ENCODE results near the gene PSMD3.

PSMD3 gene

GRCh38 chr17:39955726-39956225 lies 24.8 kb upstream of the PSMD3 start:
- in situ Hi-C loops (cut with HindIII; ENCODE audit: low sequenced_read_pairs): no loop called here

GRCh38 chr17:39960524-39961041 lies 20.0 kb upstream of the PSMD3 start:
- in situ Hi-C loops (cut with HindIII; ENCODE audit: low sequenced_read_pairs): no loop called here

GRCh38 chr17:39962642-39963220 lies 17.9 kb upstream of the PSMD3 start, which contains the start of gene GSDMA:
TSS of gene GSDMA (plus strand) at chr17:39963004. CDS start at chr17:39965688, 2,684 bp downstream.
- in situ Hi-C loops (cut with HindIII; ENCODE audit: low sequenced_read_pairs): no loop called here

- in situ Hi-C loops (cut with HindIII; ENCODE audit: low sequenced_read_pairs): no loop called here
These were observed 16.8 kb upstream of the PSMD3 start for GRCh38 chr17:39963829-39964228.

- in situ Hi-C loops (cut with HindIII; ENCODE audit: low sequenced_read_pairs): no loop called here
These were observed 15.4 kb upstream of the PSMD3 start for GRCh38 chr17:39965017-39965699.

- in situ Hi-C loops (cut with HindIII; ENCODE audit: low sequenced_read_pairs): no loop called here
These were observed 13.8 kb upstream of the PSMD3 start for GRCh38 chr17:39966771-39967170.

- in situ Hi-C loops (cut with HindIII; ENCODE audit: low sequenced_read_pairs): no loop called here
These were observed 11.8 kb upstream of the PSMD3 start for GRCh38 chr17:39968761-39969160.

- in situ Hi-C loops (cut with HindIII; ENCODE audit: low sequenced_read_pairs): no loop called here
These were observed 11.2 kb upstream of the PSMD3 start for GRCh38 chr17:39969375-39969774.

GRCh38 chr17:39970157-39970692 lies 10.4 kb upstream of the PSMD3 start:
- in situ Hi-C loops (cut with HindIII; ENCODE audit: low sequenced_read_pairs): no loop called here

- in situ Hi-C loops (cut with HindIII; ENCODE audit: low sequenced_read_pairs): no loop called here
These were observed 9.5 kb upstream of the PSMD3 start for GRCh38 chr17:39971076-39971603.

- in situ Hi-C loops (cut with HindIII; ENCODE audit: low sequenced_read_pairs): no loop called here
These were observed 8.3 kb upstream of the PSMD3 start for GRCh38 chr17:39972271-39972670.

GRCh38 chr17:39973496-39973895 lies 7.1 kb upstream of the PSMD3 start:
- in situ Hi-C loops (cut with HindIII; ENCODE audit: low sequenced_read_pairs): no loop called here

- in situ Hi-C loops (cut with HindIII; ENCODE audit: low sequenced_read_pairs): no loop called here
These were observed 6.2 kb upstream of the PSMD3 start for GRCh38 chr17:39974433-39974832.

- in situ Hi-C loops (cut with HindIII; ENCODE audit: low sequenced_read_pairs): no loop called here
These were observed 4.8 kb upstream of the PSMD3 start for GRCh38 chr17:39975801-39976200.

GRCh38 chr17:39979016-39979670 lies 1.5 kb upstream of the PSMD3 start:
- in situ Hi-C loops (cut with HindIII; ENCODE audit: low sequenced_read_pairs): no loop called here

- in situ Hi-C loops (cut with HindIII; ENCODE audit: low sequenced_read_pairs): no loop called here
These were observed 685 bp upstream of the PSMD3 start for GRCh38 chr17:39979893-39980350.

GRCh38 chr17:39981207-39981741 lies 667 bp downstream of the PSMD3 start:
- in situ Hi-C loops (cut with HindIII; ENCODE audit: low sequenced_read_pairs): no loop called here

- in situ Hi-C loops (cut with HindIII; ENCODE audit: low sequenced_read_pairs): no loop called here
These were observed 1.3 kb downstream of the PSMD3 start for GRCh38 chr17:39981766-39982375.

GRCh38 chr17:39988206-39988810 lies 7.7 kb downstream of the PSMD3 start:
- in situ Hi-C loops (cut with HindIII; ENCODE audit: low sequenced_read_pairs): no loop called here

GRCh38 chr17:39994448-39994847 lies 13.8 kb downstream of the PSMD3 start:
- in situ Hi-C loops (cut with HindIII; ENCODE audit: low sequenced_read_pairs): loop anchor here (5.0 kb wide), 4 partner anchors 38 to 183 kb away; partner anchors contain the start of gene RAPGEFL1
